SHP77 treated with DMSO at 0.1 percent for 48 hours (cell line): ENCODE data around the gene ATG5.
"Not testable (repeated sequence)": the region's sequence is repeated elsewhere in the genome, so short reads cannot be mapped to it uniquely, and the experiment has no call there.

Experiments used
- DNase-seq: peaks from one replicate; lab custom pipeline; 2025; lab: John Stamatoyannopoulos, UW

ATG5 gene

GRCh38 chr6:106154326-106154725 lies 171.2 kb downstream of the ATG5 start:
- DNase-seq, result no peak

GRCh38 chr6:106152952-106153351 lies 172.6 kb downstream of the ATG5 start:
- DNase-seq, result no peak

- DNase-seq, result not testable (repeated sequence)
Measured at GRCh38 chr6:106152476-106152875, 173.1 kb downstream of the ATG5 start.

- DNase-seq, result no peak
Measured at GRCh38 chr6:106149472-106150069, 176.0 kb downstream of the ATG5 start.

GRCh38 chr6:106147476-106147875 lies 178.1 kb downstream of the ATG5 start:
- DNase-seq, result no peak

- DNase-seq, result no peak
Measured at GRCh38 chr6:106146852-106147351, 178.7 kb downstream of the ATG5 start.

DNA sequence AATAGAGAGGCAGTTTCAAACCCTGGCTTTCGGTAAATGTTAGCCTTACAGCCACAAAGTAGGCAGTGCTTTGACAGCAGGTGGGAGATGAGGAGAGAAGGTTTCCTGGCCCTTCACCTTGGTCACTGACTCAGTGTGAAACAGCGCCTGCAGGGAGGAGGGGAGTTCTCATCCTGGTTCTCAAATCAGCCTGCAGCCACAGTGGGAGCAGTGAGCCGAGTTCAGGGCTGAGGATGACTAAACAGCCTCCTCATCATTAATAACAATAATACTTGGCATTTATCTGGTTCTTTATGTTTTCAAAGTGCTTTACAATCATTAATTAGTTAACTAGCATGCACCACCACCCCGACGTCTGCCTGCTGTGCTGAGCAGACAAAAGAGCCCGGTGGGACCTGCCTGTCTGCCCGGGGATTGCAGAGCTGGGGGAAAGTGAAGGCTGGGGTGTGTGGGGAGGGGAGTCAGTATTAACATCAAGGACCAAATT lies 179.8 kb downstream of the ATG5 start:
- DNase-seq, result no peak

GRCh38 chr6:106145144-106145543 lies 180.4 kb downstream of the ATG5 start:
- no peak for DNase-seq

DNA sequence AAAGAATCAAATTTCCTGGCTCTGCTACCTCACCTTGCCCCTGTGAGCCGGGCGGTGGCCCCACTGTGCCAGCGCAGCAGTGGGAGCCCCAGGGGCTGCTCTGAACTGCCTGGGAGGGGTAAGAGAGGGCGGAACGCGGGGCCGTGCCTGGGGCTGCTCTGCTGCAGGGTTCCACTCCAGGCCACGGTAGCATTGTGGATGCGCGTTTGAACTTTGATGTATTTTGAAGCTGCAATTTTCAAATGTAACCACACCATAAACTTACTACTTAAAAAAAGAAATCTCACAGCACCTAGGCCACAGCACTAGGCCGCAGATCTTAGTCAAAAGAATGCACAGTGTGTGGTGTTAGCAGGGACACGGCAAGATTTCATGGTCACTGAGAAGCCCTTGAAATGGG lies 181.9 kb downstream of the ATG5 start:
- no peak for DNase-seq

- no peak for DNase-seq
Measured at GRCh38 chr6:106142876-106143431, 182.6 kb downstream of the ATG5 start.

DNA sequence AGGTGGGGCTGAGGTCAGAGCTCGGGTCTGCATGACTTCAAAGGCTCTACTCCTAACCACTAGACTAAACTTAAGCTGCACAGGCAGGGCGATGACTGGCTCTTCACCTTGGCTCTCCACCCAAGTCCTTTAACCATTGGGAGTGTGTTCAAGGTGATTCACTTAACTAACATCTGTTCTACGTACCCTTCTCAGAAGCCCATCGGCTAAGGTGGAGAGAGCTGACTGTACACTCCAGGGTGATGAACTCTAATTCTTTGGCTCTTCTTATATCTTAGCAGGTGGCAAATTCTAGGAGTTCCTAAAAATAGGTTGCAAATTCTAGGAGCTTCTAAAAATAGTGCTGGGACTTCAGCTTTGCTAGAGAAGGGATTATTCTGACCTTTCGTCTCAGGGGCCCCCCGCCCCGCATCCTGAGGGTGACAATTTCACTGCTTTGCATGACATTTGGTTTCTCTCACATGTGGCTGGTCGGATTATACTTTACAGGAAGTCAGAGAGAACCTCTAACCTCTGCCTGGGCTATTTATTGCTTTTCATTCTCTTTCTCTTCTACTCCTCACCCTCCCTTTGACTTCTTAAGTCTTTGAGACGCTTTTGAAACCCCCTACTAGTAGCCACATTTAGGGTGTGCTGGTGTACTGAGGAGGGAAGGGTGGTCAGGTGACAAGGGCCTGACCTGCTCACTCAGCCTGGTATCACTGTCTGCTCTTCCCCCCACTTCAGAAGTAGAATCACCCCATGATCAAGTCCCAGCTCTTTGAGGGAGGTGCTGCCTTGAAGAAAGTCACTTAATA lies 183.9 kb downstream of the ATG5 start:
- no peak for DNase-seq

DNA sequence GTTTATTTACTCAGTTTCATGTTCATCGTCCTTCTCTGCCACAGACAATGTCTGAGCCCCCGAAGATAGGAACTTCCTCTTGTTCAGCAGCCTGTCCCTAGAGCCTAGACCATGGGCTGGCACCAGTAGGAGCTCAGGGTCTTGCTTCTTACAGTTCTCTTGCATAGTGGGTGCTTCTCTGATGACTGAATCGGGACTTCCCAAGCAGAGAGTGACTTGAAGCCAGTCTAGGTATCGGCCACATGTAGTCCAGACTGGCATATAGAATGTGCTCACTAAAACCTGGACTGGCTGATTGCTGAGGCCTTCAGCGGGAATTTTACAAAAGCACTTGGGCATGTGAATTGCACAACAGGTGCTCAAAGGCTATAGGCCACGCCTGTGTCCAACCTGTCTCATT lies 187.4 kb downstream of the ATG5 start:
- no peak for DNase-seq

DNA sequence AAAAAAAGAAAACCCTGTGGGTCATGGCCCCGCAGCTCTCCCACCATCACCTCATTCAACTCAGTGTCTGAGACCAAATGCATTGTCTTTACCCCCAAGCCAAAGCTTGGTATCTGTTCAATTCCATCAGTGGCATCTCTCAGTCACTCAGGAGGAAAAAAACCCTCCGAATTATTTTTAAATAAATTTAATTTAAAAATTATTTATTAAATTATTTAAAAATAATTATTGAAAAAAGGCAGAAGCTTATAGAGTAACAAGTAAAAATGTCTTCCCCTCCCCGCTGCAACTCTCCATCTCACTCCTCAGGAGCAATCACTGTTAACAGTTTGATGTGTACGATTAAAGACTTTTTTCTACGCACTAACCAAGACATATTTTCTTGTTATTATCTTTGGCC lies 188.7 kb downstream of the ATG5 start:
- no peak for DNase-seq

DNA sequence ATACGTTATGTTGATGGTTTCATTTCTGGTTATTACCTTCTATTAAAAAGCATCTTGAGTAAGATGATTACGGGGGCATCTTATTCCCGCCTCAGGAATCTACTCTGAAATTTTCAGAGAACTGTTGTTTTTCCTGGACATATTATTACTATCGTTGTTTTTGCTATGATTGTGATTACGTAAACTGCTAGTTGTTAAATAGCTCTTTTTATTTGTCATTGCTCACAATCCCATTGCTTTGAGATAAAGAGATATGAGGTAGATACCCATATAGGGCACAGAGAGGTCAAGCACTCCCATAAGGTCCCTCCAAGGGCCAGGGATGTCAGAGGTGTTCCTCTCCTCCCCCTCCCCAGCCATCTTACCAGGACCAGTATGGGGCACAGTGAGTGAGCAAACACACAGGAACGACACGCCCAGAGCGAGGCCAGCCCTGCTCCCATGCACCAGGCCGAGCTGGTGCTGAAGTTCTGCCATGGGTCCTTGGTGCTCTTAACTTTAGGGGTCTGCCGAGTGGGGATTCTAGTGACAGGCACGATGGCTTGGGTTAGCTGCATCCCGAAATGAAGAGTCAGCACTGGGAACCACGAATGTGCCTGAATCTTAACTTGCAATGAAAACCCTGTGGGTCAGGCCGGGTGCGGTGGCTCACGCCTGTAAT lies 189.5 kb downstream of the ATG5 start:
- DNase-seq, result no peak

DNA sequence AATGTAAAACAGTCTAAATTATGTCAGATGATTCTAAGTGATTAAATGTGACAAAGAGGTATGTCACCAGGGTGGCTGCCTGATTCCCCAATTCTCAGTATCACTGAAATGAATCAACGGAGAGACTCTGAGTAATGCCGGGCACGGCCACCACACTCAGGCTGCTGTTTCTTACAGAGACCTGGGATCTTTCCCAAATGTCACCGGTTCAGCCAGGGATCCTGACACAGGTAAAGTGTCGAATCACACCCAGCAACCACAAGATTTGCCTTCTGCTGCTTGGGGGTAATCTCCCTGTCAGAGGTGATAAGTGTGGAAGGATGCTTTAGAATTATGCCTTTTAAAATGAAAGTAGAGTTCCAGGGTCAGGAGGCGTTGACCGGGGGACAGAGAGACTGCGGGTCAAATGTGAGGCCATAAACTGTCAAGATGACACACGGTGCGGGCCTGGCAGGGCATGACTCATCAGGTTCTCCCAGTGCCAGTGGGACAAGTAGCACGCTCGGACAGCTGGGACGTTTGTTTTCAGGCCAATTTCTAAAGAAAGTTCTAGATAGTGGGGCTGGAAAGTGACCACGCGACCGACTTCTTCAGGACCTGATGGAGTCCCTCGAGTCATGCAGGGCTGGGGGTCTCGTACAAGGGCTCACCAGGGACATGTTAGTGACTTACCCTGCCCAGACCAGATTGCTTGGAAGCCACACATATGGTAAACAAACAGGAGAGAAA lies 190.5 kb downstream of the ATG5 start:
- DNase-seq, result no peak
